Ascending aorta (tissue), 2 donors: Measurements from ENCODE around the gene RAB6D. TPM values are rescaled to one million over a fixed set of nuclear protein-coding genes. Genes with fewer than 3 reads are reported as not detected.
"Not testable (repeated sequence)": the region's sequence is repeated elsewhere in the genome, so short reads cannot be mapped to it uniquely, and the experiment has no call there.

Experiments
- DNase-seq, 2 donors: peaks; one replicate each; pipeline ENCODE4 v3.0.0-alpha.2; 2019; ENCODE audit warnings: low spot score in 2 of 2
- H3K27ac ChIP-seq, 2 donors: fragments of 200-600 bp; sonication (generic); one replicate each; pipeline ENCODE4 v1.5.1; 2016 to 2017; ENCODE audit warnings: mild to moderate bottlenecking in 1 of 2
- H3K27me3 ChIP-seq: fragments of 200-600 bp; sonication (generic); one replicate; pipeline ENCODE4 v1.5.1; 2017
- H3K36me3 ChIP-seq, 2 donors: fragments of 200-600 bp; sonication (generic); one replicate each; pipeline ENCODE4 v1.5.1; 2016
- H3K4me1 ChIP-seq, 2 donors: fragments of 200-600 bp; sonication (generic); one replicate each; pipeline ENCODE4 v1.5.1; 2016 to 2017; ENCODE audit warnings: mild to moderate bottlenecking in 1 of 2
- H3K4me3 ChIP-seq, 2 donors: fragments of 200-600 bp; sonication (generic); one replicate each; pipeline ENCODE4 v1.5.1; 2016 to 2017; ENCODE audit warnings: mild to moderate bottlenecking in 1 of 2
- H3K9me3 ChIP-seq, 2 donors: fragments of 200-600 bp; sonication (generic); one replicate each; pipeline ENCODE4 v1.5.1; 2016
- intact Hi-C: fragments of 100-400 bp; cut with DNase I; formaldehyde crosslinking; loops from one replicate; pipeline ENCODE4 v1.15.1; 2023
- total RNA-seq: library from RNA; depleted of rRNA; stranded (reverse); fragments of >200 nt; gene quantifications from one replicate; pipeline ENCODE4 v1.1.0, GENCODE V29; 2016
- TF ChIP-seq, protein P1 (sequence below), 3 experiments: fragments of 200-600 bp in 2 of 3; fragments of 450-650 bp in 1 of 3; sonication (generic) in 2 of 3; IDR thresholded peaks; one replicate each; pipeline ENCODE4 v1.5.1; 2016 to 2019; ENCODE audit warnings: antibody characterized with exemption in 3 of 3, mild to moderate bottlenecking in 1 of 3, moderate library complexity in 1 of 3

The RAB6D gene
- total RNA-seq, 1 donor from 2014 or later, result not detected

DNA sequence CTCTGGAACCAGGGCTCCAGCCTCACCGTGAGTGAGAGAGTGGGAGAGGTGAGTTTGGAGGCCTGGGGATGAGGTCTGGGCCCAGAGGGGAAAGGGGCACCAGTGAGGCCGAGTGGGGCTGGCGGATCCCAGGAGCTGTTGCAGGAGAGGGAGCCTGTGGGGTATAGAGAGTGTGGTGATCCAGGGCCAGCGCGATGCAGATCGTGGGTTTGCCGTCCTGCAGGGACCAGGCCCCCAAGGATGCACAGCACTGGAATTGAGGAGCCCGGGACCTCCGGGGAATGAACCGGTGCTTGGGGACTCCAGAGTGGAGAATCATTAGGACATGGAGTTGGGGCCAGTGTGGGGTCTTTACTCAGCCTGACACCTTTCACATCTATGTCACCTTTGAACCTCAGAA, 25.7 kb upstream of the RAB6D start:
- no peaks in the 10 kb centered on the region for H3K36me3 ChIP-seq
- H3K9me3 ChIP-seq, result no peaks in the 10 kb centered on the region
- intact Hi-C loops, result no loop called here
- H3K27me3 ChIP-seq, result no peaks in the 10 kb centered on the region
- no peak overlapping the region for H3K4me3 ChIP-seq
- no peak for DNase-seq
- H3K27ac ChIP-seq, result no peak overlapping the region
- TF ChIP-seq, protein P1, sequence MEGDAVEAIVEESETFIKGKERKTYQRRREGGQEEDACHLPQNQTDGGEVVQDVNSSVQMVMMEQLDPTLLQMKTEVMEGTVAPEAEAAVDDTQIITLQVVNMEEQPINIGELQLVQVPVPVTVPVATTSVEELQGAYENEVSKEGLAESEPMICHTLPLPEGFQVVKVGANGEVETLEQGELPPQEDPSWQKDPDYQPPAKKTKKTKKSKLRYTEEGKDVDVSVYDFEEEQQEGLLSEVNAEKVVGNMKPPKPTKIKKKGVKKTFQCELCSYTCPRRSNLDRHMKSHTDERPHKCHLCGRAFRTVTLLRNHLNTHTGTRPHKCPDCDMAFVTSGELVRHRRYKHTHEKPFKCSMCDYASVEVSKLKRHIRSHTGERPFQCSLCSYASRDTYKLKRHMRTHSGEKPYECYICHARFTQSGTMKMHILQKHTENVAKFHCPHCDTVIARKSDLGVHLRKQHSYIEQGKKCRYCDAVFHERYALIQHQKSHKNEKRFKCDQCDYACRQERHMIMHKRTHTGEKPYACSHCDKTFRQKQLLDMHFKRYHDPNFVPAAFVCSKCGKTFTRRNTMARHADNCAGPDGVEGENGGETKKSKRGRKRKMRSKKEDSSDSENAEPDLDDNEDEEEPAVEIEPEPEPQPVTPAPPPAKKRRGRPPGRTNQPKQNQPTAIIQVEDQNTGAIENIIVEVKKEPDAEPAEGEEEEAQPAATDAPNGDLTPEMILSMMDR (IDR thresholded peaks at IDR 0.05), result no peak
- H3K4me1 ChIP-seq, result no peaks in the 10 kb centered on the region

DNA sequence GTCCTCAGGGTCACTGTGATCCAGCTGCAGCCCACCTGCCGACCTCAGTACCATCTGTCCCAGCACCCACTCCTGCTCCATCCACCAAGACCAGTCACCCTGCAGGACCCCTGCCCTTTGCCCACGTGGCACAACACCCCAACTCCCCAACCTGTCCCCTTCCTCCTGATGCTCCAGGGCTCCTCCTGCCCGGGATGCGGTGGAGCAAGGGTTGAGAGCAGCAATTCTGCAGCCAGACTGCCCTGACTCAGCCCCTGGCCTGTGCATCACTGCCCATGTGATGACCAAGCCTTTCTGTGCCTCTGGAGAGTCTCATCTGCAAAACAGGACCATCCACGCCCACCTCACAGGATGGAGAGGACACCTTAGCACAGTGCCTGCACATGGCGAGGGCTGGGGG, 24.9 kb upstream of the RAB6D start:
- H3K36me3 ChIP-seq, DNase-seq, H3K27me3 ChIP-seq, H3K27ac ChIP-seq, H3K9me3 ChIP-seq, intact Hi-C loops, H3K4me3 ChIP-seq, H3K4me1 ChIP-seq: not testable (repeated sequence)

DNA sequence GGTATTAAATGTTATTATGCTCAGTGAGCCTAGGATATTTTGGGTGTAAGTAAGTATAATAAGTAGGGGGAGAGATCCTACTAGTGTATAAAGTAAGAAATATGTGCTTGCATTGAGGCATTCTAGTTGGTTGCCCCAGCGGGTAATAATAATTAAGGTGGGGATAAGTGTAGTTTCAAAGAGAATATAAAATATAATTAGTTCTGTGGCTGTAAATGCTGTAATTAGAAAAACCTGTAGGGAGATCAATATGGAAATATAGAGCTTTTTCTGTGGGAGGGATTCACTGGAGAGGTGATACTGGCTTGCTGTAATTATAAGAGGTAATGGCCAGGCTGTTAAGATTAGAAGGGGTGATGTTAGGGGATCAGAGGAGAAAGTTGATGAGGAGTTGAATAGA, 9.1 kb upstream of the RAB6D start:
- H3K4me1 ChIP-seq, H3K36me3 ChIP-seq, H3K4me3 ChIP-seq, H3K27me3 ChIP-seq, H3K9me3 ChIP-seq, DNase-seq, intact Hi-C loops, H3K27ac ChIP-seq: not testable (repeated sequence)

DNA sequence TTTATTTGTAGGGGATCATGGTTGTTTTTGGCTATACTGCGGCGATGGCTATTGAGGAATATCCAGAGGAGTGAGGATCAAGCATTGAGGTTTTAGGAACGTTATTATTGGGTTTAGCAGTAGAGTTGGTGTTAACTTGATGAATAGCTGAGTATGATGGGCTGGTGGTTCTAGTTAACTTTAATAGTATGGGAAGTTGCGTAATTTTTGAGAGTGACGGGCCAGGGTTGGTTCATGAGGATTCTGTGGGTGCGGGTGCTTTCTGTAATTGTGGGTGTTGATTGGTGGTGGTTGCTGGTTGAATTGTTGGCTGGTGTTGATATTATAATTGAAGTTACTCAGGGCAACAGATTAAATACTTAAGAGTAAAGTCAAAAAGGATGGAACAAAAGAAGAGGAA, 6.0 kb upstream of the RAB6D start:
- TF ChIP-seq, protein P1 (IDR thresholded peaks at IDR 0.05), result no peak

DNA sequence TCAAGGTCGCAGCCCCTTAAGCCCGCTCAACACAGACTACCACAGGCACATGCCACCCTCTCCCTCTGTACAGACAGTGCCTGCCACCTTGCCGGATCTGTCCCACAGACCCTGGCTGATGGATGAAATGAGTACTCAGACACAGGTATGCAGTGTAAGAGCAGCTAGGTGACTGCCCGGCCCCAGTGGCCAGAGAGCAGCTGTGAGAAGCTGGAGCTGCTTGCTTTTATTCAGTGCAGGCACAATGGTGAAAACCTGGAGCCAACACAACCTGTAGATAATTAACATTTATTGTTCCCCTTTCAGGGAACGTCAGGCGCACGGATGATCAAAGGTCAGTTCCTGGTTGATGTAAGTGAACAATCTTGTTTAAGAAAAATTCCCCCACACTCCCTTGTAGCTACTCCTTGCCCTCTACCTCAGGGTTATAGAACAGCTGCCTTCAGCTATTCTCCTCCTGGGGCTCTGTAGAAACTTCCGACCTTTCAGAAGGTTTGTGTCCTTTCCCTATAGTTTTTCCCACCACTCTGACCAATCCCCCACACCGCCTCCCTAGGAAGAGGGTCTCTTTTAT, 4.6 kb upstream of the RAB6D start:
- H3K27ac ChIP-seq, DNase-seq, H3K27me3 ChIP-seq, H3K4me3 ChIP-seq, H3K9me3 ChIP-seq, H3K36me3 ChIP-seq, intact Hi-C loops, H3K4me1 ChIP-seq: not testable (repeated sequence)

More for the DNA sequence above, 6.0 kb upstream of the RAB6D start:
- Histone ChIP-seq H3K4me3 (no peak overlapping the region), H3K27me3 (no peaks in the 10 kb centered on the region), H3K4me1 (no peaks in the 10 kb centered on the region), H3K27ac (no peak overlapping the region), H3K9me3 (no peaks in the 10 kb centered on the region), H3K36me3 (no peaks in the 10 kb centered on the region)
- intact Hi-C loops, result no loop called here
- DNase-seq, result no peak

DNA sequence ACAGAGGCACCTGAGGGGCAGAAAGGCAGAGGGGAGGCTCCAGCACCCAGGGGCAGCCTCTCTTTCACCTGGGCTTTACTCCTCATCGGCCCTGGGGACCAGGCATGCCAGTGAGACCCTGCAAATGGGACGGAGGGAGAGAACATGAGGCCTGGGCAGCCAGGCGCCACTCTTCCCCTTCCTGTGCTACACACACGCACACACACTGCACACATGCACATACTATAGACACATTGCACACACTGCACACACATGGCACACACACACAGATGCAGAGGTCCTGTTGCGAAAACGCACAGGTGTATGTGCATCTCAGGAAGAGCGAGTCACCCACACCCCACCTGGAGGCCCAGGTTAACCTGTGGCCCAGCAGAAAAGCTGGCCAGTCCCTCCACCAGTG, 3.4 kb upstream of the RAB6D start:
- no peak overlapping the region for H3K4me3 ChIP-seq
- H3K9me3 ChIP-seq, result no peaks in the 10 kb centered on the region
- intact Hi-C loops, result no loop called here
- no peak overlapping the region for H3K27ac ChIP-seq
- no peak for DNase-seq
- no peaks in the 10 kb centered on the region for H3K36me3 ChIP-seq
- no peaks in the 10 kb centered on the region for H3K27me3 ChIP-seq
- TF ChIP-seq, protein P1 (IDR thresholded peaks at IDR 0.05), result no peak
- no peaks in the 10 kb centered on the region for H3K4me1 ChIP-seq

DNA sequence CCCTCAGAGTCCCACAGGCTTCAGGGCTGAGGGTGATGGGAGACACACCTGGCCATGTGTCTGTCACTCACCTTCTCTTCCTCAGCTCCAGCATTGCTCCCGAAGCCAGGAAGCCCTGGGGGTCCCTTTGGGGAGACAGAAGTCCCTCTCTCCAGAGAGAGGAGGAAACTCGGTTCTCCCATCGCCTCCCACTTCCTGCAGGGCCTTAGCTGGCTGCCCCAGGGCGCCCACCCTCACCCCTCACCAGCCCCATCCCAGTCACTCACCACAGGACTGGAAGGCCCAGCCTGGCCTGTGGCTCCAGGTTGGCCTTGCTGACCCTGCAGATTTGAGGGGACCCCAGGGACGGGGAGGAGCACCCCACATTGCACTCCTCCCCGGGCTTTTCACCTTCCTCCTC, 2.7 kb upstream of the RAB6D start:
- no peak overlapping the region for H3K4me3 ChIP-seq
- H3K27ac ChIP-seq, result no peak overlapping the region
- TF ChIP-seq, protein P1 (IDR thresholded peaks at IDR 0.05), result no peak
- H3K27me3 ChIP-seq, result no peaks in the 10 kb centered on the region
- intact Hi-C loops, result no loop called here
- H3K9me3 ChIP-seq, result no peaks in the 10 kb centered on the region
- no peaks in the 10 kb centered on the region for H3K36me3 ChIP-seq
- no peak for DNase-seq
- no peaks in the 10 kb centered on the region for H3K4me1 ChIP-seq
